Thyroid gland (tissue), 4 donors: ENCODE results near the gene KDF1. TPM values are rescaled to one million over a fixed set of nuclear protein-coding genes. Genes with fewer than 3 reads are reported as not detected.

Source experiments
- DNase-seq, 2 donors: peaks; one replicate each; pipeline ENCODE4 v3.0.0-alpha.2; 2019
- H3K27ac ChIP-seq, 3 donors: fragments of 200-600 bp; sonication (generic); 1 replicate in 2 of 3; 2 replicates in 1 of 3; pipeline ENCODE4 v1.5.1; 2016 to 2019; ENCODE audit warnings: mild to moderate bottlenecking in 1 of 3, moderate library complexity in 1 of 3
- H3K27me3 ChIP-seq: fragments of 200-600 bp; sonication (generic); one replicate; pipeline ENCODE4 v1.5.1; 2019
- H3K36me3 ChIP-seq, 2 donors: fragments of 200-600 bp; sonication (generic); one replicate each; pipeline ENCODE4 v1.5.1; 2016 to 2019
- H3K4me1 ChIP-seq, 2 donors: fragments of 200-600 bp; sonication (generic); one replicate each; pipeline ENCODE4 v1.5.1; 2017 to 2019
- H3K4me3 ChIP-seq, 3 donors: fragments of 200-600 bp; sonication (generic); replicated peaks in 1 of 3; 1 replicate in 2 of 3; 2 replicates in 1 of 3; pipeline ENCODE4 v1.5.1; 2016; ENCODE audit warnings: mild to moderate bottlenecking in 1 of 3
- H3K9me3 ChIP-seq: fragments of 200-600 bp; sonication (generic); one replicate; pipeline ENCODE4 v1.5.1; 2017
- POLR2A ChIP-seq, 2 donors: fragments of 450-650 bp; IDR thresholded peaks; one replicate each; pipeline ENCODE4 v1.6.1; 2017; ENCODE audit warnings: antibody characterized with exemption in 2 of 2, mild to moderate bottlenecking in 2 of 2, moderate library complexity in 1 of 2
- WGBS, 2 donors: methylation state at CpG; one replicate each; pipeline ENCODE4 v1.1.5; 2017; 5-methylcytosine and 5-hydroxymethylcytosine counted together
- intact Hi-C: fragments of 100-400 bp; cut with DNase I; formaldehyde crosslinking; loops from one replicate; pipeline ENCODE4 v1.15.1; 2023
- total RNA-seq, 4 donors: library from RNA; depleted of rRNA; stranded (reverse); fragments of >200 nt; gene quantifications; one replicate each; pipeline ENCODE4 v1.2.3, GENCODE V29; 2016
- TF ChIP-seq, protein P1 (sequence below), 6 experiments: fragments of 200-600 bp in 3 of 6; fragments of 450-650 bp in 3 of 6; sonication (generic) in 3 of 6; IDR thresholded peaks; one replicate each; pipeline ENCODE4 v1.5.1; 2016 to 2019; ENCODE audit warnings: antibody characterized with exemption in 6 of 6, mild to moderate bottlenecking in 2 of 6, inconsistent platforms in 1 of 6, moderate library complexity in 1 of 6

The KDF1 gene
- total RNA-seq, 4 donors from 2014 or later, result 13.2 to 30.3 (median 22.6) TPM

DNA sequence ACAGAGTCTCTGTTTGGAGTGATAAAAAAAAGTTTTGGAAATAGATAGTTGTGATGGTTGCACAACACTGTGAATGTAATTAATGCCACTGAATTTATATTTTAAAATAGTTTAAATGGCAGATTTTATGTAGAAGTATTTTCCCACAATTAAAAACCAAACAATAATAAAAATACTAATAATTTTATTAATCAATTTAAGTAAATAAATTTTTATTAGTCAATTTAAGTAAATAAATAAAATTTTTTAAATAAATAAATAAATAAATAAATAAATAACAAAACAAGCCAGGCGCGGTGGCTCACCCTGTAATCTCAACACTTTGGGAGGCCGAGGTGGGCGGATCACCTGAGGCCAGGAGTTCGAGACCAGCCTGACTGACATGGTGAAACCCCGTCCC, 4.9 kb upstream of the KDF1 start:
- WGBS, 2 donors, result 92 to 94% methylated on average over 6 of the region's 6 CpGs
- Histone ChIP-seq H3K9me3 (no peaks in the 10 kb centered on the region), H3K4me3 (no peak overlapping the region), H3K27ac (no peak overlapping the region), H3K4me1 (peaks cover 5% of the 10 kb centered on the region in 2 donors), H3K27me3 (no peaks in the 10 kb centered on the region), H3K36me3 (no peaks in the 10 kb centered on the region)
- intact Hi-C loops, result no loop called here
- TF ChIP-seq, protein P1, sequence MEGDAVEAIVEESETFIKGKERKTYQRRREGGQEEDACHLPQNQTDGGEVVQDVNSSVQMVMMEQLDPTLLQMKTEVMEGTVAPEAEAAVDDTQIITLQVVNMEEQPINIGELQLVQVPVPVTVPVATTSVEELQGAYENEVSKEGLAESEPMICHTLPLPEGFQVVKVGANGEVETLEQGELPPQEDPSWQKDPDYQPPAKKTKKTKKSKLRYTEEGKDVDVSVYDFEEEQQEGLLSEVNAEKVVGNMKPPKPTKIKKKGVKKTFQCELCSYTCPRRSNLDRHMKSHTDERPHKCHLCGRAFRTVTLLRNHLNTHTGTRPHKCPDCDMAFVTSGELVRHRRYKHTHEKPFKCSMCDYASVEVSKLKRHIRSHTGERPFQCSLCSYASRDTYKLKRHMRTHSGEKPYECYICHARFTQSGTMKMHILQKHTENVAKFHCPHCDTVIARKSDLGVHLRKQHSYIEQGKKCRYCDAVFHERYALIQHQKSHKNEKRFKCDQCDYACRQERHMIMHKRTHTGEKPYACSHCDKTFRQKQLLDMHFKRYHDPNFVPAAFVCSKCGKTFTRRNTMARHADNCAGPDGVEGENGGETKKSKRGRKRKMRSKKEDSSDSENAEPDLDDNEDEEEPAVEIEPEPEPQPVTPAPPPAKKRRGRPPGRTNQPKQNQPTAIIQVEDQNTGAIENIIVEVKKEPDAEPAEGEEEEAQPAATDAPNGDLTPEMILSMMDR (IDR thresholded peaks at IDR 0.05), result no peak
- TF ChIP-seq POLR2A (IDR thresholded peaks at IDR 0.05), result no peak
- no peak for DNase-seq

DNA sequence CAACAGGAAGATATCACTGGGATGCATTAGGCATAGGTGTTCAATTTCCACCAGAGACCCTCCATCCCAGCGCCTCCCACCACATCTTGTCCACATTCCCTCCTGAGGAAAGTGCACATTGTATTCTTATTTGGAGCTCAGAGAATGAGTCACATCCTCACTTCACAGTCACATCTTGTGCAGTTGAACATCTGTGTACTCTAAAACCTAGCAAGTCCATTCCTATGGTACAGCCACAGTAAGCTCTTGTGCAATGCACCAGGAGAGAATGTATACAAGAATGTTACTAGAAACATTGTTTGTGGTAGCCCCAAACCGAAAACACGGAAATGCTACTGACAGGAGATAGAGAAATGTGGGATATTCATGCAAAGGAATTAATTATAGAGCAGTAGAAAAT, 1.6 kb upstream of the KDF1 start:
- no peak overlapping the region for H3K27ac ChIP-seq
- no peak for DNase-seq
- H3K36me3 ChIP-seq, result no peaks in the 10 kb centered on the region
- H3K4me1 ChIP-seq, result peaks cover 16% of the 10 kb centered on the region in 2 donors
- TF ChIP-seq, protein P1 (IDR thresholded peaks at IDR 0.05), result no peak
- no peak for TF ChIP-seq POLR2A (IDR thresholded peaks at IDR 0.05)
- H3K27me3 ChIP-seq, result no peaks in the 10 kb centered on the region
- no peaks in the 10 kb centered on the region for H3K9me3 ChIP-seq
- intact Hi-C loops, result no loop called here
- WGBS, 2 donors, result 83 to 87% methylated on average over 3 of the region's 3 CpGs
- H3K4me3 ChIP-seq, result no peak overlapping the region

DNA sequence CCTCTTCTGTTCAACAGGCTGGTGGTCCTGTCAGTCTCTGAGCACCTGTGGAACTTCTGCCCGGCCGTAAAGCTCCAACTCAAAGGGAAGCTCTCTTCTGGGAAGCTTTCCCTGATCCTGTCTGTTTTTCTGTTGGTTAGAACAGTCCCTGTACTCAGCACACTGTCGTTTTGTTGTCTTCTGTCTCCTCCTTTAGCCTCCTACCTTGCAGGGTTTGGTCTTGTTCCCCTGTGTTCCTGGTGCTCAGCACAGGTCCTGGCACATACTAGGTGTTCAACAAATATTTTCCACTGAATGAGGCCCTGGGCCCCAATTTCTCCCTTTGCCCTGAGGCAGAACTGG, 328 bp upstream of the KDF1 start:
- no peak for TF ChIP-seq POLR2A (IDR thresholded peaks at IDR 0.05)
- TF ChIP-seq, protein P1 (IDR thresholded peaks at IDR 0.05), result no peak
- 8 to 17% methylated on average over 3 of the region's 3 CpGs for WGBS, 2 donors
- peak overlapping the region; percentile 70 to 98 (median 77) for H3K4me3 ChIP-seq
- DNase-seq, result no peak
- no peaks in the 10 kb centered on the region for H3K27me3 ChIP-seq
- intact Hi-C loops, result no loop called here
- H3K27ac ChIP-seq, result peak overlapping the region in 2 of 3 donors; percentile 12 to 51
- no peaks in the 10 kb centered on the region for H3K9me3 ChIP-seq
- H3K36me3 ChIP-seq, result no peaks in the 10 kb centered on the region
- H3K4me1 ChIP-seq, result peaks cover 16% of the 10 kb centered on the region in 2 donors

DNA sequence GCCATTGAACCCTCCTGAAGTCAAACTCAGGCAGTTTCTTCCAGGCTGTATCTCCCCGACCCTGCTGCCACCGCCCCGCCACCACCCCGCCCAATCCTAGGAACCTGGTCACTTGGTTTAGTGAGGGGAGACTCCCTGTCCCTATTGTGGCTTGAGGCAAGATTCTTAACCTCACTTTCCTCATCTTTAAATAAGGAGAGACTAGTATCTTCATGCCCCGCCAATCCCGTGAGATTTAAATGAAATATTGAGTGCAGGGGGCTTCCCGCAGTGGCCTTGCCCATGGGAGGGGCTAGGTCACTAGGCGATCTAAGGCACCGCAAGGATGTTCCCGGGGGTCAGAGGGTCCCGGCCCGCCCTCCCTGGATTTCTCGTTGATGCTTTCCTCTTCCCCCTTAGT, 998 bp downstream of the KDF1 start:
- Histone ChIP-seq H3K4me3 (peak overlapping the region; percentile 70 to 98 (median 77)), H3K27ac (no peak overlapping the region), H3K9me3 (no peaks in the 10 kb centered on the region), H3K36me3 (no peaks in the 10 kb centered on the region), H3K27me3 (no peaks in the 10 kb centered on the region), H3K4me1 (peaks cover 16% of the 10 kb centered on the region in 2 donors)
- WGBS, 2 donors, result 15 to 23% methylated on average over 10 to 13 of the region's 13 CpGs
- no peak for DNase-seq
- intact Hi-C loops, result no loop called here
- TF ChIP-seq, protein P1 (IDR thresholded peaks at IDR 0.05), result no peak
- no peak for TF ChIP-seq POLR2A (IDR thresholded peaks at IDR 0.05)

DNA sequence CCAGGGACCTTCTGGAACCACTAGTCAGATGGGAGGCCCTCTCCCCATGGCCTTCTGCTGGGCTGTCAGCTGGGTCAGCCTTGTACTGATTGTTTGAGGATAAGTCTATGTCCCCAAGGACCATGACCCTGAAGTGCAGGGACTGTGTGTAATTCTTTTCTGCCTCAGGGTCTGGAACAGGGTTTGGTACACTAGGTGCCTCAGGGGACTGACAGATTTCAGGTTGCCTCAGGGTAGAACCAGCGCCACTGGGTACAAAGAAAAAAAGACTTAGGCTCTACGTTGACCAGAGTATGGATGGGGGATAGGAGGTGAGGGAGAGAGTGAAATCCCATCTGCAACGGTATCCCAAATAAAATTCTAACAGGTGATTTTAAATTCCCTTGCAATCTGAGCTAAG, 3.0 kb downstream of the KDF1 start:
- H3K27me3 ChIP-seq, result no peaks in the 10 kb centered on the region
- no peak overlapping the region for H3K27ac ChIP-seq
- peaks cover 16% of the 10 kb centered on the region in 2 donors for H3K4me1 ChIP-seq
- no peak overlapping the region for H3K4me3 ChIP-seq
- H3K9me3 ChIP-seq, result no peaks in the 10 kb centered on the region
- no peak for DNase-seq
- intact Hi-C loops, result no loop called here
- no peaks in the 10 kb centered on the region for H3K36me3 ChIP-seq
- TF ChIP-seq POLR2A (IDR thresholded peaks at IDR 0.05), result no peak
- TF ChIP-seq, protein P1 (IDR thresholded peaks at IDR 0.05), result no peak
- WGBS, 2 donors, result 93 to 96% methylated on average over 3 of the region's 3 CpGs
